G401 (cell line): ENCODE measurements around the gene GALNT9. TPM values are rescaled to one million over a fixed set of nuclear protein-coding genes. Genes with fewer than 3 reads are reported as not detected.

ENCODE experiments used
- DNase-seq: peaks from one replicate; pipeline ENCODE4 v3.0.0-alpha.2; 2015; ENCODE audit warnings: low spot score
- in situ Hi-C: cut with HindIII; loops from 2 replicates; pipeline ENCODE4 v1.10.0; 2016; ENCODE audit warnings: low sequenced_read_pairs, mixed read lengths
- total RNA-seq: library from RNA; depleted of rRNA; stranded (reverse); fragments of >200 nt; shearing (Covaris generic); gene quantifications from 2 replicates; pipeline ENCODE4 v1.2.3, GENCODE V29; 2014

Gene GALNT9
- total RNA-seq, 1 experiment from 2014 or later = 0.10 TPM

- DNase-seq = no peak
Measured at GRCh38 chr12:132287391-132288238, 41.8 kb downstream of the GALNT9 start.

DNA sequence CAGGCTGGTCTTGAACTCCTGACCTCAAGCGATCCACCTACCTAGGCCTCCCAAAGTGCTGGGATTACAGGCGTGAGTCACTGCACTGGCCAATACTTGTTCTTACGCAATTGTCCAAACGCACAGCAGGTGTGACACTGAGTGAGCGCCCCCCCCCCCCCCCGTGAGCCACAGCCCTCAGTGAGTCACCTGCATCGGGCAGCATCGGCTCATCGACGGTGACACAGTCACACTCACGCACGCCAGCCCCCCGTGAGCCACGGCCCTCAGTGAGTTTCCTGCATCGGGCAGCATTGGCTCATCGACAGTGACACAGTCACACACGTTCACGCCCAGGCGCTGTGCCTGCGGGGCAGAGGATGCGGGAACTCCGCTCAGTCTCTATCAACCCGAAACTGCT is 42.5 kb downstream of the GALNT9 start:
- in situ Hi-C loops = no loop called here

More at GRCh38 chr12:132287391-132288238, 41.8 kb downstream of the GALNT9 start:
- in situ Hi-C loops = no loop called here

GRCh38 chr12:132285991-132286681 is 43.3 kb downstream of the GALNT9 start:
- in situ Hi-C loops = no loop called here
- no peak for DNase-seq

More for the DNA sequence above, 42.5 kb downstream of the GALNT9 start:
- no peak for DNase-seq

DNA sequence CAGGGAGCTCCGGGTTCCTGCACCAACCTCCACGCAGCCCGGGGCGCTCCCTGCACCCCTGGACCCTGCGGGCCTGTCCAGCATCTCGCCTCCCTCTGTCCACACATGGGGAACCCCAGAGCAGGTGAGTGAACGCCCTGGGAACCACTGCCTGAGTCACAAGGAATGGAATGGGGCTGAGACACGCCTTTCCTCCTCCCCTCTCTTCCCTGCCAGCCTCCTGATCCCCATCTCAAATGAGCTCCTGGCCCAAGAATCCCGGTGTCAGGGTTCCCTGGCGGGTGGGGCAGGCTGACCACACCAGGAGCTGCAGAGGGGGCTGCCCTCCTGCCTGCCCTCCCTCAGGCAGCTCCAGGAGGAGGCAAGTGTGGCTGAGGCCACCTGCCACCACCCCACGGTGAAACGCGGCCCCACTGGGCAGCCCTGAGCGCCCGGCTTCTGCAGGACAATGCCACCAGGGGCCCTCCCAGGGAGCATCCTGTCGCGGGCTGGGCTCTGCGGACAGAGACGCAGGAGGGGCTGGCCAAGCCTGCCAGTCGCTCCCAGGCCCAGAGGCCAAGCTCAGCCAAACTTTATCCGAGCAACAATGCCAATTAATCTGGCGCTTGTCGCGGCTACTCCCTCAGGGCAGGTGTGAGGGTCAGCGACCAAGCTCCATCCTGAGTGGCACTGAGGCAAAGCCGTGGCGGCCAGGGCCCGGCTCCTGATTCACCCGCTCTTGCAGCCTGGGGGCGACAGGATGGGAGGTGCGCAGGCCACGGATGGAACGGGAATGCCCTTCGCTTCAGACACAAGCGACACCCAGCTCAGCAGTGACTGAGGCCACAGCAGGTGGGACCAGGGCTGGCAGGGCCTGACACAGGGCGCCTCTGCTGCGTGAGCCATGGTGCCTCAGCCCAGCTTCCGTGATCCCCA is 44.3 kb downstream of the GALNT9 start:
- in situ Hi-C loops = no loop called here
- no peak for DNase-seq

GRCh38 chr12:132284071-132284826 is 45.1 kb downstream of the GALNT9 start:
- in situ Hi-C loops = no loop called here
- DNase-seq = peak; percentile 83

DNA sequence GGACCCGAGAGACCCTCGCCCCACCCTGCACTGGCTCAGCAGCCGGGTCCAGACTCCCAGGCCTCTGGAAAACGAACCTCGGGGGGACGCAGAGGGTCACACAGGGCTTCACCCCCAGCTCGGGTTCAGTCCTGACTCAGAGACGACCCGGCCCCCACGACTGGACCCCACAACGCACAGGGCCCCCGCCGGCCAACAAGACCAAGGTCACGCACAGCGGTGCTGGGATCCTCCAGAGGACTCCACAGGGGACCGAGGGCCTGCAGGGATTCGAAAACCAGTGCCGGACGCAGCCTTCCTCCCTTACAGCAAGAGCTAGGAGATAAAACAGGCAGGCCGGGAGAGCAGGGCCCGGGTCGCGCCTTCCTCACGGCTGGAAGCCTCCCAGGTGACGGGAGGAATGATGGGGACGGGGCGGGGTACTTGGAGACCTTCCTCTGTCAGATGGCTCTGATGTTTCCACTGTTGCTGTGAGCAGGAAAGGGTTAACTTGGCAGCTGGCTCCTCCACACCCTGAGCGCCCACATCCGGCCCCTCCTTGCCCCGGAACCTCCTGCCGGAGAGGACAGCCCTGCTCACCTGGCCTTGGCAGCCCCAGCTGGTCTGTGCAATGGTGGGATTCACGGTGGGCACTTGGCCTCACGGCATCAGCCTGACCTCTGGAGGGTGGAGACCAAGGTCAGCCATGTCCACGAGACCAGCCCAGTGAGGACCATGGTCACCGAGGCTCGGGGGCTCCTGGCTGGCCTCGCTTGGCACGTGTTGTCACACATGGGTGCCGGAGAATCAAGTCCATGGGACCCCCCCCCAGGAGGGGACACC is 46.2 kb downstream of the GALNT9 start:
- DNase-seq = no peak

DNA sequence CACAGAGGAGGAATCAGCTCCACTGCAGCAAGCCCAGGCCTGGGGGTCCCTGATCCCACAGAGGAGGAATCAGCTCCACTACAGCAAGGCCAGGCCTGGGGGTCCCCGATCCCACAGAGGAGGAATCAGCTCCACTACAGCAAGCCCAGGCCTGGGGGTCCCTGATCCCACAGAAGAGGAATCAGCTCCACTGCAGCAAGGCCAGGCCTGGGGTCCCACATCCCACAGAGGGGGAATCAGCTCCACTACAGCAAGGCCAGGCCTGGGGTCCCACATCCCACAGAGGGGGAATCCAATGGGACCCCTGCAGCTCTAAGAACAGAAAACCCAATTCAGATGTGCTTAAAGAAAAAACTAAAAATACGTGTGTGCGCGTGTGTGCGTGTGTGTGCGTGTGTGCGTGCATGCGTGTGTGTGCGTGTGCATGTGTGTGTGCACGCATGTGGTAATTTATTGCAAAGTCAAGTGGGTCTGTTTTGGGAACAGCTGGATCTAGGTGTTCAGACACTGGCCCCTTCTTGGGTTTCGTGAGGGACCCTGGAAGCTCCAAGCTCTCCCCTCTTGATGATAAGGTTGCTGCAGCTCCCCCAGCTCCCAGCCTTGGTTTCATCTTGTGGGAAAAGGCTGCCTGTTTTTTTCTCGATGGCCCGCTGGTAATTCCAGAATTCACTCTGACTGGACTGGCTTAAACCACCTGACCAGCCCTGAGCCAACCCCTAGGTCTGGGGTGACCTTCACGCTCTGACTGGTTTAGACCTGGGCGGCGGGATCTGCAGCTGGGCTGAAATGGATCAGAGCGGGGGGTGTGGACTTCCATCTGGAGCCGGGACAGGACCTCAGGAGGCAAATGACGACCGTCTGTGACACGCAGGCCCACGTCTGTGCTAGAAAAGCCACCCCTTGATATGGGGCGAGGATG is 47.1 kb downstream of the GALNT9 start:
- in situ Hi-C loops = no loop called here

More for the DNA sequence above, 46.2 kb downstream of the GALNT9 start:
- in situ Hi-C loops = no loop called here

GRCh38 chr12:132281038-132281437 is 48.4 kb downstream of the GALNT9 start:
- in situ Hi-C loops = no loop called here
- DNase-seq = no peak

More for the DNA sequence above, 47.1 kb downstream of the GALNT9 start:
- no peak for DNase-seq

GRCh38 chr12:132280406-132280805 is 49.0 kb downstream of the GALNT9 start:
- in situ Hi-C loops = no loop called here
- no peak for DNase-seq

DNA sequence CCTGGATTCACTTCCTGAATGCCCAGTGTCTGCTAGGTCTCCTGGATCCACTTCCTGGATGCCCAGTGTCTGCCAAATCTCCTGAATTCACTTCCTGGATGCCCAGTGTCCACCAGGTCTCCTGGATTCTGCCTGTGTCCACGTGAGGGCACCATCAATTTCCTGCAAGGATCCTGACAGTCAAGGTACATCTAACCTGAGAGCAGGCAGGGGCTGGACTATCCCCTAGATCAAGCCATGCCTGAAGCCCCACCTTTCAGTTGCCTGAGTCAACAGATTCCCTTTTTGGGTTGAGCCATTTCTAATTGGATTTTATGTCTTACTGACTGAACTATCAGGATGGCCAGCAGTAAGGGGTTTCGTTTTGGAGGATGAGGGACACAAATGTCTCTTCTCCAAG is 49.5 kb downstream of the GALNT9 start:
- in situ Hi-C loops = no loop called here
- DNase-seq = no peak

GRCh38 chr12:132279184-132279889 is 50.1 kb downstream of the GALNT9 start:
- in situ Hi-C loops = no loop called here
- peak; percentile 94 for DNase-seq

DNA sequence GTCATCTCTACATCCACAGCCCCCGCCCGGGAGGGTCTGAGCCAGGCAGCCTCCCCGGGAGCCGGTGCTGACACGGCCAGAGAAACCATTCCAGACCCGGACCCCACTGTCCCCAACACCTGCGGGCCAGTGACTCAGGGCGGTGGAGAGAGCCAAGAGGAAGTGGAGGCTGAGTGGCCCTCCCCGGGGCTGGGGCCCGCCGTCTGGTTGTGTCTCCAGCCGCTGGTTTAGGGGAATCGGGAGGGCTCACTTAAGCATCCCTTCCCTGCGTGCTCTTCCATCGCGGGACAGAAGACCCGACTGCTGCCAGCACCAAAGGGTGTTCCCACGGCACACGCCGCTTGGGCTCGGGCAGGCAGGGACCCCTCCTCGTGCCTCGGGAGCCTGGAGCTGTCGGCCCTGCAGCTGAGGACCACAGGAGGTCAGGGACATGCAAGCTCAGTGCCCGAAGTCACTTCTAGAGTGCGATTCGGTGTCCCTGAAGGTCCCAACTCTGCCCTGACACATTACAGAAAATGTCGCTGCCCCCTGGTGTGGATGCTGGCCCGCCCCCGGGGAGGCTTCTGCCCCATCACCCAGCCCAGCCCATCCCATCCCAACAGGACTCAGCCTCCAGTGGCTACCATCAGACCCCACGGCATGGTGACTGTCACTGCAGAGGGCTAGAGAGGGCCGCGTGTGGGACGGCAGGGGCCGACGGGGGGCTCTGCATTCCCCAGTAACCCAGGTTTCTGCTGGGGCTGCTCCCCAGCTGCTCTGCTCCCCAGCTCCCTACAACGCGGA is 50.8 kb downstream of the GALNT9 start:
- no peak for DNase-seq
- in situ Hi-C loops = no loop called here

DNA sequence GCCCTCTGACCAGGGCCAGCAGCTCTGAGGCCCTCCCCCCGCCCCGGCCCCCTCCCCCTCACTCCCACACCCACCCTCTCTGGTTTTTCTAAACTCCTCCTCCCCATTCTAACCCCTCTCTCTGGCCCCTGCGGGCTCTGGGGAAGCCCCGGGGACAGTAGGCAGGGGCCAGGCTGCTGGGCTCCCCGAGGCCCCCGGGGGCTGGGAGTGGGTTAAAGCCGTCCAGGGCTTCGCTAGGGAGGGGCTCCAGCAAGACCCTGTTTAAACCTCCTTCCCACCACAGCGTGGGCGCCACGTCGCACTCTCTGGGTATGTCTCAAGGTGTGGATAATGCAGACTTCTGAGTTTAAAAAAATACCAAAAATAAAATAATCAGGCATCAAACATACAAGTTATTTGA is 51.4 kb downstream of the GALNT9 start:
- DNase-seq = no peak
- in situ Hi-C loops = no loop called here

GRCh38 chr12:132277374-132277941 is 51.9 kb downstream of the GALNT9 start:
- in situ Hi-C loops = no loop called here

DNA sequence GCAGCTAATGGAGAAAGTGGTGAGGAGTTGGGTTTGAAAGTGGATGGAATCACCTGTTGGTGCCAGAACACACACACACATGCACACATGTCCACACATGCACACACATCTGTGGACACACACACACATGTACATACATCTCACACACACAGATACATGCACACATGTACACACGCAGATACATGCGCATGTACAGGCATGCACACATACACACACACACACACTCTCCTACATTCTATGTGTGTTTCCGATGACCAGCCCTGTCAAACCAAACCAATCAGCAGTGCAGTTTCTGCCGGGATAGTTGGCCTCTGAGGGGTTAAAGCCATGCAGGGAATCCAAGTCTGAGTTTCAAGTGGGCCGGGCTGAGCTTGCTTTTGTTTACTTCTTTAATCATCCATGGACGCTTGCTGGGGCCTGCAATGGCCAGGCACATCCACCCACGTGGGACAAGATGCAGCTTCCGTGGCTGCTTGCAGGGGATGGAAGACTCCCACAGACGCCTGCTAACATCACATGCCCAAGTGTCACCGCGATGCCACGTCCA is 52.5 kb downstream of the GALNT9 start:
- no peak for DNase-seq
- in situ Hi-C loops = no loop called here

More at GRCh38 chr12:132277374-132277941, 51.9 kb downstream of the GALNT9 start:
- no peak for DNase-seq
